OCI-LY1 (cell line): ENCODE data around the gene TMEM252.

Source experiments
- CTCF ChIP-seq: fragments of 200-600 bp; sonication (generic), shearing (Covaris generic); IDR thresholded peaks from 2 replicates; pipeline ENCODE4 v1.5.1; 2017; ENCODE audit warnings: mild to moderate bottlenecking, antibody characterized with exemption, low read length, moderate library complexity, mixed read lengths
- EZH2 ChIP-seq: fragments of 200-600 bp; sonication (generic), shearing (Covaris generic); IDR thresholded peaks from 2 replicates; pipeline ENCODE4 v1.8.0; 2017; ENCODE audit warnings: borderline replicate concordance, mixed run types, mild to moderate bottlenecking, antibody characterized with exemption, low read length, moderate library complexity, mixed read lengths

- TF ChIP-seq CTCF (no peak), EZH2 (no peak)
Measured at GRCh38 chr9:68540712-68541535, at the start of gene TMEM252.
